Measurements from ENCODE around the gene BRD4.
"Not testable (repeated sequence)": the region's sequence is repeated elsewhere in the genome, so short reads cannot be mapped to it uniquely, and the experiment has no call there.

The BRD4 gene

GRCh38 chr19:15332311-15332996 lies at the start of gene BRD4:
TSS of gene BRD4 (minus strand) at chr19:15332539. CDS start at chr19:15273099, 59,440 bp downstream.
- peak; percentile 62 for DNase-seq (ENCODE audit: low spot score)

GRCh38 chr19:15381864-15382263 lies 49.5 kb upstream of the BRD4 start:
- DNase-seq (ENCODE audit: low spot score) = peak; percentile 62

GRCh38 chr19:15381429-15381828 lies 49.1 kb upstream of the BRD4 start:
- DNase-seq (ENCODE audit: low spot score) = no peak

- DNase-seq (ENCODE audit: low spot score) = peak; percentile 38
Measured at GRCh38 chr19:15379999-15380647, 47.8 kb upstream of the BRD4 start.

GRCh38 chr19:15379083-15379998 lies 47.0 kb upstream of the BRD4 start, which contains the start of gene AKAP8:
TSS of gene AKAP8 (minus strand) at chr19:15379787. CDS start at chr19:15379731, 56 bp downstream.
- peak; percentile 99 for DNase-seq (ENCODE audit: low spot score)

GRCh38 chr19:15378534-15379082 lies 46.3 kb upstream of the BRD4 start:
- peak; percentile 58 for DNase-seq (ENCODE audit: low spot score)

GRCh38 chr19:15374796-15375440 lies 42.6 kb upstream of the BRD4 start:
- DNase-seq (ENCODE audit: low spot score) = no peak

- DNase-seq (ENCODE audit: low spot score) = no peak
Measured at GRCh38 chr19:15374105-15374651, 41.8 kb upstream of the BRD4 start.

GRCh38 chr19:15373644-15374043 lies 41.3 kb upstream of the BRD4 start:
- no peak for DNase-seq (ENCODE audit: low spot score)

- DNase-seq (ENCODE audit: low spot score) = no peak
Measured at GRCh38 chr19:15372891-15373301, 40.6 kb upstream of the BRD4 start.

- no peak for DNase-seq (ENCODE audit: low spot score)
Measured at GRCh38 chr19:15372470-15372869, 40.1 kb upstream of the BRD4 start.

- no peak for DNase-seq (ENCODE audit: low spot score)
Measured at GRCh38 chr19:15371786-15372380, 39.5 kb upstream of the BRD4 start.

- DNase-seq (ENCODE audit: low spot score) = no peak
Measured at GRCh38 chr19:15371119-15371518, 38.8 kb upstream of the BRD4 start.

GRCh38 chr19:15369594-15369891 lies 37.2 kb upstream of the BRD4 start:
- DNase-seq (ENCODE audit: low spot score) = no peak

GRCh38 chr19:15368798-15369593 lies 36.7 kb upstream of the BRD4 start:
- DNase-seq (ENCODE audit: low spot score) = no peak

- no peak for DNase-seq (ENCODE audit: low spot score)
Measured at GRCh38 chr19:15368051-15368632, 35.8 kb upstream of the BRD4 start.

- DNase-seq (ENCODE audit: low spot score) = no peak
Measured at GRCh38 chr19:15367439-15367838, 35.1 kb upstream of the BRD4 start.

- no peak for DNase-seq (ENCODE audit: low spot score)
Measured at GRCh38 chr19:15365264-15365663, 32.9 kb upstream of the BRD4 start.

GRCh38 chr19:15363791-15364190 lies 31.5 kb upstream of the BRD4 start:
- not testable (repeated sequence) for DNase-seq (ENCODE audit: low spot score)

GRCh38 chr19:15363048-15363447 lies 30.7 kb upstream of the BRD4 start:
- DNase-seq (ENCODE audit: low spot score) = not testable (repeated sequence)

Data from Ammon's horn (tissue), 1 donor.